DOHH2 (cell line): ENCODE data around the gene KCTD17.
"Not testable (repeated sequence)": the region's sequence is repeated elsewhere in the genome, so short reads cannot be mapped to it uniquely, and the experiment has no call there.

ENCODE experiments used
- H3F3A ChIP-seq: fragments of 200-600 bp; sonication (generic), shearing (Covaris generic); 2 replicates; pipeline ENCODE4 v1.6.0; 2016; ENCODE audit warnings: antibody characterized with exemption, mild to moderate bottlenecking; ENCODE audit not compliant: control insufficient read depth, insufficient read depth
- H3K27ac ChIP-seq: fragments of 200-600 bp; sonication (generic); 2 replicates; pipeline ENCODE4 v1.5.1; 2014; ENCODE audit warnings: low read depth, mild to moderate bottlenecking, low read length, moderate library complexity
- H3K27me3 ChIP-seq: fragments of 200-600 bp; sonication (generic); 2 replicates; pipeline ENCODE4 v1.6.1; 2014; ENCODE audit warnings: mild to moderate bottlenecking, low read length, mixed read lengths; ENCODE audit not compliant: control insufficient read depth
- H3K36me3 ChIP-seq: fragments of 200-600 bp; sonication (generic); 2 replicates; pipeline ENCODE4 v1.6.1; 2014; ENCODE audit warnings: mild to moderate bottlenecking, low read length, moderate library complexity, mixed read lengths; ENCODE audit not compliant: control insufficient read depth
- H3K4me1 ChIP-seq: fragments of 200-600 bp; sonication (generic); 2 replicates; pipeline ENCODE4 v1.6.1; 2014; ENCODE audit warnings: mild to moderate bottlenecking, low read length, mixed read lengths; ENCODE audit not compliant: control insufficient read depth
- H3K4me2 ChIP-seq: fragments of 200-600 bp; sonication (generic); 2 replicates; pipeline ENCODE4 v1.6.0; 2014; ENCODE audit warnings: mild to moderate bottlenecking, low read length, moderate library complexity
- H3K4me3 ChIP-seq: fragments of 200-600 bp; sonication (generic); 2 replicates; pipeline ENCODE4 v1.5.1; 2014; ENCODE audit warnings: mild to moderate bottlenecking, low read length, mixed read lengths
- H3K79me2 ChIP-seq: fragments of 200-600 bp; sonication (generic); 2 replicates; pipeline ENCODE4 v1.6.1; 2014; ENCODE audit warnings: mild to moderate bottlenecking, low read length, mixed read lengths; ENCODE audit not compliant: control insufficient read depth
- H3K9me2 ChIP-seq: fragments of 200-600 bp; sonication (generic); replicated peaks from 2 replicates; pipeline ENCODE4 v1.6.1; 2014; ENCODE audit warnings: mild to moderate bottlenecking, low read length, mixed read lengths; ENCODE audit not compliant: control insufficient read depth
- H3K9me3 ChIP-seq: fragments of 200-600 bp; sonication (generic); 2 replicates; pipeline ENCODE4 v1.6.1; 2014; ENCODE audit warnings: antibody characterized with exemption, low read length, mixed read lengths; ENCODE audit not compliant: control insufficient read depth, insufficient read depth
- H4K20me1 ChIP-seq: fragments of 200-600 bp; sonication (generic); 2 replicates; pipeline ENCODE4 v1.6.0; 2014; ENCODE audit warnings: low read depth, mild to moderate bottlenecking, antibody characterized with exemption, low read length, moderate library complexity; ENCODE audit not compliant: control insufficient read depth, insufficient read depth
- EZH2phosphoT487 ChIP-seq: fragments of 200-600 bp; sonication (generic); IDR thresholded peaks from 2 replicates; pipeline ENCODE4 v1.6.1; 2017; ENCODE audit warnings: borderline replicate concordance, mild to moderate bottlenecking, antibody characterized with exemption, low read length, moderate library complexity, mixed read lengths
- TF ChIP-seq, protein P1 (sequence below): fragments of 200-600 bp; sonication (generic); IDR thresholded peaks from one replicate; pipeline ENCODE4 v1.5.1; 2014; ENCODE audit warnings: antibody characterized with exemption, mild to moderate bottlenecking, low read depth, low read length; ENCODE audit not compliant: poor library complexity, severe bottlenecking

KCTD17 gene

DNA sequence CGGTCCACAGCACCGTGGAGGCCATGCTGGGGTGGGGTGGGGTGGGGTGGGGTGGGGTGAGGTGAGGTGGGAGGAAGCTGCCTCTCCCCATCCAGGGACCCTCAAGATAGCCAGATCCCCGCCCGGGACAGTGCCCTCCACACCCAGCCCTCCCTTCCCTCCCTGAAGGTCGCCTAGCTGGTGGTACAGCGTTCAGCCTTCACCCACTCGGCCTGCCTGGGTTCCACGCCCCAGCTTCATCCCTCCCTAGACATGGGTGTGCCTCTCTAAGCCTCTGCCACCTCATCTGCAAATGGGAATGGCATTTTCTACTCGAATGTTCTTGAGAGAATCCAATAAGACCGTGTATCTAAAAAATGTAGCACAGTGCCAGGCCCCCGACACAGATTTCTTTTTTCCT is 17.8 kb downstream of the KCTD17 start:
- no peaks in the 10 kb centered on the region for H3K9me2 ChIP-seq
- no peaks in the 10 kb centered on the region for H3K79me2 ChIP-seq
- no peaks in the 10 kb centered on the region for H3K4me1 ChIP-seq
- H4K20me1 ChIP-seq = no peaks in the 10 kb centered on the region
- H3K4me2 ChIP-seq = no peak overlapping the region
- H3K27ac ChIP-seq = no peak overlapping the region
- no peak overlapping the region for H3K4me3 ChIP-seq
- TF ChIP-seq, protein P1, sequence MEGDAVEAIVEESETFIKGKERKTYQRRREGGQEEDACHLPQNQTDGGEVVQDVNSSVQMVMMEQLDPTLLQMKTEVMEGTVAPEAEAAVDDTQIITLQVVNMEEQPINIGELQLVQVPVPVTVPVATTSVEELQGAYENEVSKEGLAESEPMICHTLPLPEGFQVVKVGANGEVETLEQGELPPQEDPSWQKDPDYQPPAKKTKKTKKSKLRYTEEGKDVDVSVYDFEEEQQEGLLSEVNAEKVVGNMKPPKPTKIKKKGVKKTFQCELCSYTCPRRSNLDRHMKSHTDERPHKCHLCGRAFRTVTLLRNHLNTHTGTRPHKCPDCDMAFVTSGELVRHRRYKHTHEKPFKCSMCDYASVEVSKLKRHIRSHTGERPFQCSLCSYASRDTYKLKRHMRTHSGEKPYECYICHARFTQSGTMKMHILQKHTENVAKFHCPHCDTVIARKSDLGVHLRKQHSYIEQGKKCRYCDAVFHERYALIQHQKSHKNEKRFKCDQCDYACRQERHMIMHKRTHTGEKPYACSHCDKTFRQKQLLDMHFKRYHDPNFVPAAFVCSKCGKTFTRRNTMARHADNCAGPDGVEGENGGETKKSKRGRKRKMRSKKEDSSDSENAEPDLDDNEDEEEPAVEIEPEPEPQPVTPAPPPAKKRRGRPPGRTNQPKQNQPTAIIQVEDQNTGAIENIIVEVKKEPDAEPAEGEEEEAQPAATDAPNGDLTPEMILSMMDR = no peak
- TF ChIP-seq EZH2phosphoT487 = no peak
- H3K27me3 ChIP-seq = no peaks in the 10 kb centered on the region
- H3K36me3 ChIP-seq = no peaks in the 10 kb centered on the region
- H3K9me3 ChIP-seq = no peaks in the 10 kb centered on the region
- no peaks in the 10 kb centered on the region for H3F3A ChIP-seq

DNA sequence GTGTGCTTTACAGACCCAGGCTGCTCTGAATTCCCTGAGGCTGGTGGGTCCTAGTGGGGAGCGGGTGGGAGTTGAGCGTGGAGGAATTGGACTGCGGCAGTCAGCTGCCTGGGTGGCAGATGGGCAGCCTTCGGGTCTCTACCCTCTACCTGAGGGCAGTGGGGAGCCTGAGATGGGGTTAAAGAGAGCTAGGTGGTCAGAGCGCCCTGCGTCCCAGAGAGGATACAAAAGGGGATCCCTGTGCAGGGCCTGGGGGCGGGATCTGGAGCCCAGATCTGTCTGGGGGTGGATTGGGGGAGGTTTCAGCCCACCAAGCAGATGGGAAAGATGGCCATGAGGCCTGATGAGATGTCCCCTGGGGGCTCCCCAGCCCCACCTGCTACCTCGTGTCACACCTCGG is 18.2 kb downstream of the KCTD17 start:
- H3K9me2 ChIP-seq = no peaks in the 10 kb centered on the region
- H3K27ac ChIP-seq = no peak overlapping the region
- H3F3A ChIP-seq = no peaks in the 10 kb centered on the region
- H3K9me3 ChIP-seq = no peaks in the 10 kb centered on the region
- no peak overlapping the region for H3K4me3 ChIP-seq
- H3K4me2 ChIP-seq = no peak overlapping the region
- TF ChIP-seq EZH2phosphoT487 = no peak
- TF ChIP-seq, protein P1 = no peak
- no peaks in the 10 kb centered on the region for H4K20me1 ChIP-seq
- no peaks in the 10 kb centered on the region for H3K4me1 ChIP-seq
- H3K79me2 ChIP-seq = no peaks in the 10 kb centered on the region
- H3K36me3 ChIP-seq = no peaks in the 10 kb centered on the region
- no peaks in the 10 kb centered on the region for H3K27me3 ChIP-seq

DNA sequence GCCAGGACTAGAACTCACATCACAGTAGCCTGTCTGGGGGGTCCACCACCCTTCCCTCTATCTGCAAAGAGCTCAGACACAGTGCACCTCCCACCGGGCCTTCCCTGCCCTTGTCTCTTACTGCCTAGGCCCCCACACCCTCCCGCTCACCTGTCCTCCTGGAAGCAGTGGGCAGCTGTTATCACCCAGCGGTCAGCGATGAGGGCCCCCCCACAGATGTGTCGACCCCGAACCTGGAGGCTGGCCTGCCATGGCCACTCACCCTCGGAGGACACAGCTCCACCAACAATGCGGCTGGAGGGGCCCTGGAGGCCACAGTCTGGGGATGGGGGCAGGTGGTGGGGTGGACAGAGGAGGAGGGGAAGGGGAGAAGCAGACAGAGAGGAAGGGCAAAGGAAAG is 18.8 kb downstream of the KCTD17 start:
- no peaks in the 10 kb centered on the region for H3K27me3 ChIP-seq
- no peaks in the 10 kb centered on the region for H3K9me2 ChIP-seq
- H3K4me1 ChIP-seq = no peaks in the 10 kb centered on the region
- no peak overlapping the region for H3K4me2 ChIP-seq
- no peaks in the 10 kb centered on the region for H3F3A ChIP-seq
- no peak overlapping the region for H3K27ac ChIP-seq
- no peaks in the 10 kb centered on the region for H3K9me3 ChIP-seq
- TF ChIP-seq, protein P1 = no peak
- no peak for TF ChIP-seq EZH2phosphoT487
- H3K4me3 ChIP-seq = no peak overlapping the region
- no peaks in the 10 kb centered on the region for H3K79me2 ChIP-seq
- H3K36me3 ChIP-seq = no peaks in the 10 kb centered on the region
- no peaks in the 10 kb centered on the region for H4K20me1 ChIP-seq

DNA sequence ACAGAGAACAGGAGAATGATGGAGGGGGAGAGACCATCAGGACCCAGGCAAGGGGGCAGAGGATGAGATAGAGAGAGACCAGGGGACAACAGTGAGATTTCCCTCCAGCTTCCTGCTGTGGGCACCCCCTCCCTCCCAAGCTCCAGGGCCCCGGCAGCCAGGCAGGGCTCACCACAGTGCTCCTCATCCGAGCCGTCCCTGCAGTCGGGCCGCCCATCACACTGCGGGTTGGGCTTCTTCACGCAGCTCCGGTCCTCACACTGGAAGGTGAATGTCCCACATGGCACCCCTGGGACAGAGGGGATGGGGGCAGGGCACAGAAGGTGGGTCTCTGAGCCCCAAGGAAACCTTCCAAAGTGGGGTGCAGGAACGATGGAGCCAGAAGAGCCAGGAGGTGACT is 19.2 kb downstream of the KCTD17 start:
- Histone ChIP-seq H3K36me3 (no peaks in the 10 kb centered on the region), H3K9me2 (no peaks in the 10 kb centered on the region), H3K4me3 (no peak overlapping the region), H3K4me2 (no peak overlapping the region), H3K9me3 (no peaks in the 10 kb centered on the region), H3K27me3 (no peaks in the 10 kb centered on the region), H3K27ac (no peak overlapping the region), H3K79me2 (no peaks in the 10 kb centered on the region), H3K4me1 (no peaks in the 10 kb centered on the region), H3F3A (no peaks in the 10 kb centered on the region), H4K20me1 (no peaks in the 10 kb centered on the region)
- TF ChIP-seq, protein P1 = no peak
- TF ChIP-seq EZH2phosphoT487 = no peak

DNA sequence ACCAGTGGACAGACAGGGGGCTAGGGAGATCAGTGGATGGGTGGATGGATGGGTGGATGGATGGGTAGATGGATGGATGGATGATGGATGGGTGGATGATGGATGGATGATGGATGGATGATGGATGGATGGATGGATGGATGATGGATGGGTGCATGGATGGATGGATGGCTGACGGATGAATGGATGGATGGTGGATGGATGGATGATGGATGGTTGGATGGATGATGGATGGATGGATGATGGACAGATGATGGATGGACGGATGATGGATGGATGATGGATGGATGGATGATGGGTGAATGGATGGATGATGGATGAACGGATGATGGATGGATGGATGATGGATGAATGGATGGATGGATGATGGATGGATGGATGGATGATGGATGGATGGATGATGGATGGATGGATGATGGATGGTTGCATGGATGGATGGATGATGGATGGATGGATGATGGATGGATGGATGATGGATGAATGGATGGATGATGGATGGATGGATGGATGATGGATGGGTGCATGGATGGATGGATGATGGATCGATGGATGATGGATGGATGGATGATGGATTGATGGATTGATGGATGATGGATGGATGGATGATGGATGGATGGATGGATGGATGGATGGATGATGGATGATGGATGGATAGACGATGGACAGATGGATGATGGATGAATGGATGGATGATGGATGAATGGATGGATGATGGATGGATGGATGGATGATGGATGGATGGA is 20.5 kb downstream of the KCTD17 start:
- H3K27ac ChIP-seq = not testable (repeated sequence)

More for the DNA sequence above, 20.5 kb downstream of the KCTD17 start:
- H3K9me3 ChIP-seq, H3F3A ChIP-seq, H3K36me3 ChIP-seq, H3K79me2 ChIP-seq, H3K4me3 ChIP-seq, H4K20me1 ChIP-seq, H3K9me2 ChIP-seq, H3K4me2 ChIP-seq, H3K27me3 ChIP-seq, H3K4me1 ChIP-seq: not testable (repeated sequence)
